Fibroblast of pulmonary artery (primary cell): ENCODE data around the gene DLL4.

Experiments
- DNase-seq: peaks from one replicate; pipeline ENCODE4 v3.0.0-alpha.2; 2010; ENCODE audit warnings: low read depth
- H3K4me3 ChIP-seq: replicated peaks from 2 replicates; pipeline ENCODE4 v1.5.1; 2011; ENCODE audit warnings: low read depth, mild to moderate bottlenecking, control low read depth, low read length, moderate library complexity
- TF ChIP-seq, protein P1 (sequence below): IDR thresholded peaks from 2 replicates; pipeline ENCODE4 v1.5.1; 2011; ENCODE audit warnings: mild to moderate bottlenecking, control low read depth, low read length, inconsistent platforms; ENCODE audit errors: missing control alignments

DLL4 gene

DNA sequence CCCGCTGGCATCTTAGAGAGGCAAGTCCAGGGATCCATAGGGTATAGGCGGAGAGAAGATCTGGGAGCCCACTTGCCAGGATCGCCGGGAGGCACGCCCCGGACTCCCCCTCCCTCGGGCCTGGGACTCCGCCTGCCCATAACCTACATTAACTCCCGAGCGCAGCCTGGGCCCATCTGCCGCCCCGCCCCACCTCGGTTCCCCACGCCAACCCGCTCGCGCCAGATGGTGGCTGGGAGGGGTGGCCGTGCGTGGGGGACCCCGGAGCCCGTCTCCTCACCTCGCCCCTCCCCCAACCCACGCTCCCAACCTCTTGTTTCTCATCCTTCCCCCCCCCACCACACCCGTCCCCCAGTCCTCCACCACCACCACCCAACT is 1.7 kb upstream of the DLL4 start:
- H3K4me3 ChIP-seq = no peak overlapping the region
- DNase-seq = no peak
- TF ChIP-seq, protein P1, sequence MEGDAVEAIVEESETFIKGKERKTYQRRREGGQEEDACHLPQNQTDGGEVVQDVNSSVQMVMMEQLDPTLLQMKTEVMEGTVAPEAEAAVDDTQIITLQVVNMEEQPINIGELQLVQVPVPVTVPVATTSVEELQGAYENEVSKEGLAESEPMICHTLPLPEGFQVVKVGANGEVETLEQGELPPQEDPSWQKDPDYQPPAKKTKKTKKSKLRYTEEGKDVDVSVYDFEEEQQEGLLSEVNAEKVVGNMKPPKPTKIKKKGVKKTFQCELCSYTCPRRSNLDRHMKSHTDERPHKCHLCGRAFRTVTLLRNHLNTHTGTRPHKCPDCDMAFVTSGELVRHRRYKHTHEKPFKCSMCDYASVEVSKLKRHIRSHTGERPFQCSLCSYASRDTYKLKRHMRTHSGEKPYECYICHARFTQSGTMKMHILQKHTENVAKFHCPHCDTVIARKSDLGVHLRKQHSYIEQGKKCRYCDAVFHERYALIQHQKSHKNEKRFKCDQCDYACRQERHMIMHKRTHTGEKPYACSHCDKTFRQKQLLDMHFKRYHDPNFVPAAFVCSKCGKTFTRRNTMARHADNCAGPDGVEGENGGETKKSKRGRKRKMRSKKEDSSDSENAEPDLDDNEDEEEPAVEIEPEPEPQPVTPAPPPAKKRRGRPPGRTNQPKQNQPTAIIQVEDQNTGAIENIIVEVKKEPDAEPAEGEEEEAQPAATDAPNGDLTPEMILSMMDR = no peak

DNA sequence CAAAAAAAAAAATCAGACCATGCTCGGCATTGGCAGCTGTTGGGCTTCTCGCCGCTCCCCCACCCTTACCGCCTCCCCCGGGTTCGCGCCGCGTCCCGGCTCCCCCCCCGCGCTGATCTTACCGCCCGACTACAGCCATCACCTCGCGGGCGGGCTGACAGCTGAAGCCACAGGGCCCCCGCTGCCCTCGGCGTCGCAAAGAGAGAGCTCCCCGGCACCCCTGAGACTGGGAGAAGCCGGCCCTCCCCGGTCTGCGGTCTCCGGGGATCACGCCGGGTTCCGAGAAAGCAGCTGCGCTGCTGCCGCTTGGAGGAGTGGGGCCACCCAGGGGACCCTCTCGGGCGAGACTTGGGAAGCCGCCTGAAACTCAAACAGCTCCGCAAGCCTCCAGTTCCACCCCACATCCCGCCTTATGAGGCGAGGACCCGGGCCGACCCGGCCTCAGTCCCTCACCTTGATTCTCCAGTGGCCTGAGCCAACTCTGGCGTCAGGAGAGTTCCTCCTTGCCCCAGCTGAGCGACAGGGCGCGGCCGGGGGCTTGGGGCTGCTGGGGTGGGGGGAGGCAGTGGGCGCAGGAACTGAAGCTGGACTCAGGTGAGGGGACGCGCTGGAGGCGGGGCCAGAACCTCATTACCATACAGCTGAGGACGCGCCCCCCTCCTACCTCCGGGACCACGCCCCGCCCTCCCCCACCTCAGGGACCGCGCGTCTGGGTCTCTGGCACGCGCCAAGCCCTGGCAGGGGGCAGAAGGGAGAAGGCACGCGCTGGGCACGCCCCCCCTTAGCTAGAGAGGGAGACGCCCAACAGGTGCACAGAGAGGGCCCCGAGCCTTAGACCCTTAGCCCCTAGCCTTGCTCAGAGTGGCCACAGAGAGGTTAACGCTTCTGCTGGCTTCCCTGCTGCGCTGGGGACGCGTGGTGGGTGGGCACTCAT is 1.0 kb upstream of the DLL4 start:
- H3K4me3 ChIP-seq = peak overlapping the region; percentile 12
- DNase-seq = no peak

DNA sequence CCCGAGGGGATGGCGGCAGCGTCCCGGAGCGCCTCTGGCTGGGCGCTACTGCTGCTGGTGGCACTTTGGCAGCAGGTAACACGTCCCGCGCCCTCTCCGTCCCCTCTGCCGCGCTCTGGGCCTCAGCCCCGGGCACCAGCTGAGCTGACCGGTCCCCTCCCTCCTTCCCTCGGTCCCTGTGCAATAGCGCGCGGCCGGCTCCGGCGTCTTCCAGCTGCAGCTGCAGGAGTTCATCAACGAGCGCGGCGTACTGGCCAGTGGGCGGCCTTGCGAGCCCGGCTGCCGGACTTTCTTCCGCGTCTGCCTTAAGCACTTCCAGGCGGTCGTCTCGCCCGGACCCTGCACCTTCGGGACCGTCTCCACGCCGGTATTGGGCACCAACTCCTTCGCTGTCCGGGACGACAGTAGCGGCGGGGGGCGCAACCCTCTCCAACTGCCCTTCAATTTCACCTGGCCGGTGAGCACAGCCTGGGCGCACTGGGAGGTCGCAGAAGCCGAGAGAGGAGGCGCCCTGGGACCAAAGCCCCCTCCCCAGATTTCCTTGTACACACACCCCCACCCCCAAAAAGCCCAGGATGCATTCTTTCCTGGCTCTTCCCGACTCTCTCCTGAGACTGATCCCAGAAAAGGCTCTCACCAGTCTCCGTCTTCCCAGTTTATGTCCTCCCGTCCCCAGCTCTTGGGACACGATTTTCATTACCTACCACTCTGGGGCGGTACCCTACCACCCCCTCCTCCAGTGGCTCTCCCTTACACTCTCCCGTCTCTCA is 705 bp downstream of the DLL4 start:
- peak overlapping the region; percentile 38 for H3K4me3 ChIP-seq
- DNase-seq = peak; percentile 61
- TF ChIP-seq, protein P1 = no peak

More for the DNA sequence above, 1.0 kb upstream of the DLL4 start:
- TF ChIP-seq, protein P1 = no peak

DNA sequence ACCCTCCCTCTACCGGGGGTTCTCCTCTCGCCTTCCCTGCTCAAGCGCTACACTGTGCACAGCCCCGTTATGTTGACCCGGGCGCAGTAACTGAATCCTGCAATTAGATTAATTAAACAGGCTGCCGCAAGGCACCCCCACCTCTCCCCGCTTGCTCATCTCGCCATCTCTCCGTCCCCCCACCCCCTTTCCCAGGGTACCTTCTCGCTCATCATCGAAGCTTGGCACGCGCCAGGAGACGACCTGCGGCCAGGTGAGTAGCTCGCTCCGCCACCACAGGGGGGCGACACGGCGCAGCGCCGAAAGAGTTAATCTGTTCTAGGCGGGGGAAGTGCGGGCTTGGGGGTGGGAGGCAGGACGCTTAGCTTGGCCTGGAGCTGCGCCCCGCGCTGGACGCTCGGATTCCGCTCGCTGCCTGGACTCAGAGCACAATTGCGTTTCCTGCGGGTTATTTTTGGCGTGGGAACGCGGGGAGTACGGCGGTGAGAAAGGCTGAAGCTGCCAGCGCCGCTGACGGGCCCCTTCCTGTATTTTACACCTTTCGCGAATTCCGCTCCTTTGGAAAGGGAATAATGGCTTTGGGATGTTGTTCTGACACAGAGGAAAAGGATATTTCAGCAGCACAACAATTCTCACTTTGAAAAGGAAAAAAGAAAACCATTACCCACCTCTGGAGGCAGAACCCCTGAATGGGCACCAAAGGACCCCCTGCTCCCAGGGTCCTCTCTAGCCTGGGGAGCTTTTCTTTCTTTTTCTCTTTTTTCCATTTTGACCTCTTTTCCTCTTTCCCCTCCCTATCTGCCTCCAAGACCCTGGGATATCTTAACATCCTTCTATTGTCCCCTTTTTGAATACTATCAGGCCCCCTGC is 1.5 kb downstream of the DLL4 start:
- H3K4me3 ChIP-seq = peak overlapping the region; percentile 38
- DNase-seq = peak; percentile 54
- TF ChIP-seq, protein P1 = peak; percentile 46

DNA sequence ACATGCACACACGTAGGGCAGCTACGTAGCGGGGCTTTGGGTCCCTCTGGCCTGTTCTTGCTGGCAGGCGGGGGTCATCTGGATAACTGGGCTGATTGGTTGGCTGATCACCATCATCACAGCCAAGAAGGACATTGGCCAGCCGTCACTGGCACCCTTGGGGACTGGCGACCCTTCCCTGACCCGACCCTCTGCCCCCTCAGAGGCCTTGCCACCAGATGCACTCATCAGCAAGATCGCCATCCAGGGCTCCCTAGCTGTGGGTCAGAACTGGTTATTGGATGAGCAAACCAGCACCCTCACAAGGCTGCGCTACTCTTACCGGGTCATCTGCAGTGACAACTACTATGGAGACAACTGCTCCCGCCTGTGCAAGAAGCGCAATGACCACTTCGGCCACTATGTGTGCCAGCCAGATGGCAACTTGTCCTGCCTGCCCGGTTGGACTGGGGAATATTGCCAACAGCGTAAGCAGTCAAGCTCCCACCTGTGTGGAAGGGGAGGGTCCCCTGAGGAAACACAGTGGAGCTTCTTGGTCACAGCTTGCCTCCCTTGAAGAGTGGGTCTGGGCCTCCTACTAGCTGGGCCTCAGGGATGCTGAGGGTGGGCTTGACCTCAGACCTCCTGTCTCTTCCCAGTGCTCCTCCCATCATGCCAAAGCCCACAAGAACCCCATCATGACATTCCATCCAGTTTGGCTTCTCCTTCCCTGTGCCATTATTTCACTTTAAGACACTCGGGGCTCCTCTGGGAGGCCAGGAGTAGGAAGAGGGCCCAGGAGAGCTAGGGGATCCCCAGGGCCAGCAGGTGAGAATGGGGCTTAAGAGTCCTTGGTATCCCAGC is 2.4 kb downstream of the DLL4 start:
- DNase-seq = no peak
- TF ChIP-seq, protein P1 = no peak
- no peak overlapping the region for H3K4me3 ChIP-seq

DNA sequence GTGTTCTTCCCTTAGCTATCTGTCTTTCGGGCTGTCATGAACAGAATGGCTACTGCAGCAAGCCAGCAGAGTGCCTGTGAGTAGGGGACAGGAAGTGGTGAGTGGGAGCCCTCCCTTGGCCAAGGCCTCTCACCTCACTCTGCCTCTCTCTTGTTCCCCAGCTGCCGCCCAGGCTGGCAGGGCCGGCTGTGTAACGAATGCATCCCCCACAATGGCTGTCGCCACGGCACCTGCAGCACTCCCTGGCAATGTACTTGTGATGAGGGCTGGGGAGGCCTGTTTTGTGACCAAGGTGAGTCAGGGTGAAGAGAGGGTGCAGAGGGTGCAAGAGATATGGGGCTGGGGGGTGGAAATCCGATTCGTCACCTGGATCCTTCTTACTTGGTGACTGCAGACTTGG is 3.0 kb downstream of the DLL4 start:
- no peak overlapping the region for H3K4me3 ChIP-seq
- DNase-seq = no peak
- TF ChIP-seq, protein P1 = no peak
